ENCODE results near the gene CSNK1G1. TPM values are rescaled to one million over a fixed set of nuclear protein-coding genes. Genes with fewer than 3 reads are reported as not detected.

CSNK1G1 gene
- total and polyA plus RNA-seq, 2 of the 8 experiments (the other 6 are each of a cell fraction or from before 2014, with no cell fraction given): 6.0 to 12.9 TPM

- Histone ChIP-seq H3K27ac (ENCODE audit: low read depth, low read length) (peak within 1 kb of the TSS; percentile 52; the same call in 1 of the 2 replicates), H3K9ac (replicated peaks in 1 of 4; ENCODE audit: extremely low read depth in 1 of 4, low read depth in 3 of 4, low read length in 3 of 4) (peak within 1 kb of the TSS in 3 of 4 experiments; percentile 75 to 88 (median 81); a peak in 6 of 7 replicates), H2BK120ac (replicated peaks; ENCODE audit: low read depth, low read length) (no peak within 1 kb of the TSS), H3K36me3 (ENCODE audit: control insufficient read depth in 2 of 4, insufficient read depth in 4 of 4, low read length in 3 of 4) (no peaks in the 10 kb centered on the region), H2BK12ac (ENCODE audit: low read depth, low read length) (no peak within 1 kb of the TSS), H3K79me1 (ENCODE audit: low read depth, low read length) (no peaks in the 10 kb centered on the region), H2AK5ac (ENCODE audit: low read depth, low read length) (no peak within 1 kb of the TSS), H3K56ac (replicated peaks; ENCODE audit: insufficient read length, low read depth, low read length) (peak within 1 kb of the TSS; percentile 34), H3K23me2 (ENCODE audit: low read depth, low read length) (no peaks in the 10 kb centered on the region; the same call in 1 of the 2 replicates), H2BK15ac (ENCODE audit: low read length) (0 out of 2 replicates have a peak within 1 kb of the TSS, but pooled peaks have one; percentile 46), H4K8ac (ENCODE audit: extremely low read depth, insufficient read depth, low read length) (peak within 1 kb of the TSS; percentile 79; the same call in 1 of the 2 replicates), H2AFZ (ENCODE audit: low read length) (peak within 1 kb of the TSS; percentile 79), H3K4me1 (replicated peaks in 1 of 4; ENCODE audit: control insufficient read depth in 3 of 4, insufficient read depth in 4 of 4, low read length in 3 of 4) (0 out of 7 replicates have a peak, but pooled peaks cover 0 to 2% (median 0%) of the 10 kb centered on the region in 4 experiments), H2BK5ac (ENCODE audit: low read depth, low read length) (peak within 1 kb of the TSS; percentile 76), H4K91ac (replicated peaks; ENCODE audit: insufficient read length, low read length) (no peak within 1 kb of the TSS), H3K4me2 (ENCODE audit: insufficient read depth in 1 of 2, low read depth in 2 of 2, low read length in 2 of 2) (peak within 1 kb of the TSS; percentile 51 to 69), H3K18ac (ENCODE audit: extremely low read depth, low read length) (peak within 1 kb of the TSS; percentile 91; the same call in 1 of the 2 replicates), H3K14ac (ENCODE audit: insufficient read length) (no peak within 1 kb of the TSS), H3K79me2 (ENCODE audit: control insufficient read depth in 1 of 2, insufficient read depth in 2 of 2, low read length in 2 of 2) (no peaks in the 10 kb centered on the region; a peak in 1 of 4 replicates), H3K27me3 (replicated peaks in 1 of 4; ENCODE audit: control insufficient read depth in 3 of 4, extremely low read depth in 1 of 4, insufficient read depth in 3 of 4, low read length in 3 of 4) (no peaks in the 10 kb centered on the region), H4K5ac (ENCODE audit: insufficient read length, low read depth, low read length) (peak within 1 kb of the TSS; percentile 39), H2BK20ac (ENCODE audit: low read length) (no peak within 1 kb of the TSS), H3K23ac (ENCODE audit: insufficient read length) (no peak within 1 kb of the TSS), H3K4ac (replicated peaks; ENCODE audit: insufficient read length, low read depth, low read length) (no peak within 1 kb of the TSS), H3K4me3 (ENCODE audit: extremely low read depth in 1 of 4, insufficient read depth in 2 of 4, low read depth in 3 of 4, low read length in 4 of 4) (peak within 1 kb of the TSS; percentile 70 to 95 (median 92)), H4K20me1 (replicated peaks in 1 of 2; ENCODE audit: control insufficient read depth in 1 of 2, insufficient read depth in 2 of 2, low read length in 2 of 2) (no peaks in the 10 kb centered on the region), H3K9me3 (ENCODE audit: insufficient read depth in 2 of 2, low read depth in 1 of 2, low read length in 1 of 2) (no peaks in the 10 kb centered on the region)
- FAIRE-seq: peak; percentile 82
- ChIA-PET CTCF (ENCODE audit: partially characterized antibody) (interaction anchor here (0.5 to 1.6 kb wide), 6 partner anchors 40 to 294 kb away, joined by 3 to 4 read pairs (median 4); partner anchors contain the start of gene PPIB), POLR2A (ENCODE audit: partially characterized antibody) (interaction anchor here (0.7 to 2.6 kb wide), 13 partner anchors 10 to 622 kb away, joined by 3 to 12 read pairs (median 3); partner anchors contain the start of gene ZNF609)
- WGBS, 2 experiments (ENCODE audit: extremely low coverage in 1 of 2, insufficient coverage in 1 of 2, insufficient read length in 1 of 2, insufficient replicate concordance in 2 of 2, low coverage in 1 of 2, low lambda C conversion rate in 2 of 2, missing lambda C conversion rate in 1 of 2): 1% methylated on average over 35 of the region's 35 CpGs; no CpG with 5 or more reads in 1 of the 2 experiments
- DNase-seq (ENCODE audit: low read depth in 1 of 2, low spot score in 2 of 2): peak; percentile 88 to 95
- TF ChIP-seq CHD1 (IDR thresholded peaks at IDR 0.05; ENCODE audit: low read depth, low read length) (no peak), EZH2 (IDR thresholded peaks at IDR 0.05; ENCODE audit: low read depth, low read length, severe bottlenecking) (no peak), CTCF (IDR thresholded peaks at IDR 0.05; ENCODE audit: control extremely low read depth in 1 of 3, insufficient read depth in 1 of 3, low read depth in 1 of 3, low read length in 3 of 3) (no peak), USF2 (IDR thresholded peaks at IDR 0.05; ENCODE audit: low read length) (peak; percentile 51), RNF2 (IDR thresholded peaks at IDR 0.05; ENCODE audit: borderline replicate concordance, low read depth, low read length, missing control alignments, poor library complexity, severe bottlenecking) (no peak), POU5F1 (IDR thresholded peaks at IDR 0.05; ENCODE audit: low read depth, low read length) (no peak), SIX5 (IDR thresholded peaks at IDR 0.05; ENCODE audit: low read depth, low read length) (peak; percentile 32; the same call in 1 of the 2 replicates)
Measured at GRCh38 chr15:64387562-64388168, 31.7 kb upstream of the CSNK1G1 start, which contains the start of gene TRIP4. Gene TRIP4 (plus strand): TSS chr15:64387836. CDS start chr15:64387864, 28 bp downstream.
